ENCODE data around the gene AFMID. TPM values are rescaled to one million over a fixed set of nuclear protein-coding genes. Genes with fewer than 3 reads are reported as not detected.
"Not testable (repeated sequence)": the region's sequence is repeated elsewhere in the genome, so short reads cannot be mapped to it uniquely, and the experiment has no call there.

AFMID gene
- polyA plus RNA-seq, 3 donors = 51.8 to 82.3 (median 73.6) TPM

DNA sequence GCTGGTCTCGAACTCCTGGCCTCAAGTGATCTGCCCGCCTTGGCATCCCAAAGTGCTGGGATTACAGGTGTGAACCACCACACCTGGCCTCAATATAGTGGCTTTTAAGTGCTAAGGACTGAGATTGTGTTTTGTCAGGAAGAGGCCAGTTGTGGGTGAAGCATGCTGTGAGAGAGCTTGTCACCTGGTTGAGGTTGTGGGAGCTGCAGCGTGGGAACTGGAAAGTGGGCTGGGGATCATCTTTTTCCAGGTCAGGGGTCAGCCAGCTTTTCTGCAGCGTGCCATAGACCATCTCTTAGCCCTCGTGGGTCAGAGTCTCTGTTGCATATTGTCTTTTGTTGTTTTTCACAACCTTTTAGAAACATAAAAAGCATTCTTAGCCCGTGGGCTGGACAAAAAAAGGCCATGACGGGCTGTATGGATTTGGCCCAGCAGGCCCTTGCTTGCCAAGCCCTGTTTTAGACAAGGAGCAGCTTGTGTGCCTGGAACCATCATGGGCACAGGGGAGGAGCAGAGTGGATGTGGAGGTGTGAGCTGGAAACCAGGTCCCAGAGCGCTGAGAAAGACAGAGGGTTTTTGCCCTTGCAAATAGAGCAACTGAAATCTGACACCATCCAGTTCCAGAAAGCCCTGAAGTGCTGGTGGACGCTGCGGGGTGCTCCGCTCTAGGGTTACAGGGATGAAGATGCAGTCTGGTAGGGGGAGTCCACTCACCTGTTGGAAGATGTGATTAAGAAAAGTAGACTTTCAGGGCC is 32.4 kb downstream of the AFMID start:
- no peak for DNase-seq

GRCh38 chr17:78223061-78223460 is 35.9 kb downstream of the AFMID start:
- no peak for DNase-seq

GRCh38 chr17:78223765-78224164 is 36.6 kb downstream of the AFMID start:
- no peak for DNase-seq

DNA sequence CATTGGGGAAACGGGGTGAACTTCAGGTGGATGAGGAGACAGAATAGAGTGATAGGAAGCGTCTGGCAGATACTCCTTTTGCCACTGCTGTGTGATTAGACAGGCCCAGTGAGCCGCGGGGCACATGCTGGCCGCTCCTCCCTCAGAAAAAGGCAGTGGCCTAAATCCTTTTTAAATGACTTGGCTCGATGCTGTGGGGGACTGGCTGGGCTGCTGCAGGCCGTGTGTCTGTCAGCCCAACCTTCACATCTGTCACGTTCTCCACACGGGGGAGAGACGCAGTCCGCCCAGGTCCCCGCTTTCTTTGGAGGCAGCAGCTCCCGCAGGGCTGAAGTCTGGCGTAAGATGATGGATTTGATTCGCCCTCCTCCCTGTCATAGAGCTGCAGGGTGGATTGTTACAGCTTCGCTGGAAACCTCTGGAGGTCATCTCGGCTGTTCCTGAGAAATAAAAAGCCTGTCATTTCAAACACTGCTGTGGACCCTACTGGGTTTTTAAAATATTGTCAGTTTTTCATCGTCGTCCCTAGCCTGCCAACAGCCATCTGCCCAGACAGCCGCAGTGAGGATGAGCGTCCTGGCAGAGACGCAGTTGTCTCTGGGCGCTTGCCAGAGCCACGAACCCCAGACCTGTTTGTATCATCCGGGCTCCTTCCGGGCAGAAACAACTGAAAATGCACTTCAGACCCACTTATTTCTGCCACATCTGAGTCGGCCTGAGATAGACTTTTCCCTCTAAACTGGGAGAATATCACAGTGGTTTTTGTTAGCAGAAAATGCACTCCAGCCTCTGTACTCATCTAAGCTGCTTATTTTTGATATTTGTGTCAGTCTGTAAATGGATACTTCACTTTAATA is 37.3 kb downstream of the AFMID start:
- DNase-seq = no peak

DNA sequence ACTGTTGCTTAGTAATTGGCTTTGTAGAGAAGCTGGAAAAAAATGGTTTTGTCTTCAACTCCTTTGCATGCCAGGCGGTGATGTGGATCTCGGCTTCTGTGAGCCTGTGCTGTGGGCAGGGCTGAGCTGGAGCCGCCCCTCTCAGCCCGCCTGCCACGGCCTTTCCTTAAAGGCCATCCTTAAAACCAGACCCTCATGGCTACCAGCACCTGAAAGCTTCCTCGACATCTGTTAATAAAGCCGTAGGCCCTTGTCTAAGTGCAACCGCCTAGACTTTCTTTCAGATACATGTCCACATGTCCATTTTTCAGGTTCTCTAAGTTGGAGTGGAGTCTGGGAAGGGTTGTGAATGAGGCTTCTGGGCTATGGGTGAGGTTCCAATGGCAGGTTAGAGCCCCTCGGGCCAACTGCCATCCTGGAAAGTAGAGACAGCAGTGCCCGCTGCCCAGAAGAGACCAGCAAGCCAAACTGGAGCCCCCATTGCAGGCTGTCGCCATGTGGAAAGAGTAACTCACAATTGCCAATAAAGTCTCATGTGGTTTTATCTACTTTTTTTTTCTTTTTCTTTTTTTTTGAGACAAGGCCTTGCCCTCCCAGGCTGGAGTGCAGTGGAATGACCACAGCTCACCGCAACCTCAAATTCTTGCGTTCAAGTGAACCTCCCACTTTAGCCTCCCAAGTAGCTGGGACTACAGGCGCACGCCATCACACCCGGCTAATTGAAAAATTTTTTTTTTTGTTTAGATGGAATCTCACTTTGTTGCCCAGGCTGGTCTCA is 38.1 kb downstream of the AFMID start:
- no peak for DNase-seq

- DNase-seq = no peak
Measured at GRCh38 chr17:78226055-78226758, 39.0 kb downstream of the AFMID start.

DNA sequence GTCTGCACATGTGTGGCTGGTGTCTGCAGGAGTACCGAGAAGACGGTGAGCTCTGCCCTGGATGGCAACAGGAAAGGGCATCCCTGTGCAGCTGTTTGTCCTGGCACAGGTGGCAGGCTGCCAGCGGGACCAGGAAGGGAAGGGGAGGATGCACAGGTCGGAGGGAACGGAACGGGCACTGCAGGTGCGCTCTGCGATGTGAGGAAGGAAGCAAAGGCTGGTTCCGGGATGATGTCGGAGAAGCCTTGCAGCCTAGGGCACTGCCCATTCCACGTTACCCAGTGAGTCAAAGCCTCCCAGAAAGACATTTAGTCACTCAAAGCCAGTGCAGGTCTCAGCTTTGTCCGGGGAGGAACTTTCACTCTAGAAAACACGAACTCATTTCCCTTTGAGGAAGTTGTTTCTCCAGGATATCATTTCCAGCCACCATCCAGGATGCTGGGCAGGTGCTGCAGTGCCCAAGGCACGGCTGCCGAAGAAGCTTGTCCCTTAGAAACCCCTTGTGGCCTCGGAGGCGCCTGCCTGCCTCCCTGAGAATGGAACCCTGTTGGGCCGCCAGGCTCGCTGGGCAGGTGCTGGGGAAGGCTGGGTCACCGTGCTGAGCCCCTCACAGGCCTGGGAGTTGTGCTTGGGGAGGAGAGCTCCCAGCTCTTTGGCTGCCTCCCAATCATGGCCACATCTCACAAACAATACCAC is 39.7 kb downstream of the AFMID start:
- DNase-seq = no peak

- no peak for DNase-seq
Measured at GRCh38 chr17:78227455-78227916, 40.3 kb downstream of the AFMID start.

GRCh38 chr17:78228176-78228575 is 41.0 kb downstream of the AFMID start:
- no peak for DNase-seq

DNA sequence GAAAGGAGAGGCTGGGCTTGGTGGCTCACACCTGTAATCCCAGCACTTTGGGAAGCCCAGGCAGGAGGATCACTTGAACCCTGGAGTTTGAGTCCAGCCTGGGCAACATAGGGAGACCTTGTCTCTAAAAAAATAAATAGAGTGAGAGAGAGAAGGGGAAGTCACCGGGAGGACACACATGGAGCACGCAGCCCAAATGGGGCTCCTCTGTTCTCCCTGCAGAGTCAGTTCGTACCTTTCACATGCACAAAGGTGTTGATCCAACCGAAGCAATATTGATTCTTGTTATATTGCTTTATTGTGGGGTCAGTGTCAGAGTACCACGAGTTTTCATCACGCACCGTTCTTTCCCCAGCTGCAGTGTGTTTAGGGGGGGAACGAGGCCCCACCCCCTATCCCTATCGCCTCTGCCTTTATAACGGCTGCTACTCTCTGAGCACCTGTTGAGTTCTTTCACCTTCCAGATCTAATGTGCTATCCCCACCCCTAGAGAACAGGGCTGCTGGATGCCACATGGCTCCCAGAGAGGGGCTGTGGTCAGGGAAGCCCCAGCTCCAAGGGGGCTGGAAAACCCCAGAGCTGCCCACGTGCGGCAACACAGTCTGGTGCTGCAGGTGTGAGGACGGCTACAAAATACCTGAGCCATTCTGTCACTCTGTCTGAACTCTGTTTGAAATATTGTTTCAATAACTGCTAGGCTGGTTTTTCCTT is 43.2 kb downstream of the AFMID start:
- no peak for DNase-seq

- no peak for DNase-seq
Measured at GRCh38 chr17:78230996-78231935, 44.1 kb downstream of the AFMID start, which contains the start of gene TMEM235. TSS of gene TMEM235 (plus strand) at chr17:78231631. CDS start at chr17:78232024, 393 bp downstream.

- DNase-seq = no peak
Measured at GRCh38 chr17:78231991-78232858, 45.1 kb downstream of the AFMID start.

DNA sequence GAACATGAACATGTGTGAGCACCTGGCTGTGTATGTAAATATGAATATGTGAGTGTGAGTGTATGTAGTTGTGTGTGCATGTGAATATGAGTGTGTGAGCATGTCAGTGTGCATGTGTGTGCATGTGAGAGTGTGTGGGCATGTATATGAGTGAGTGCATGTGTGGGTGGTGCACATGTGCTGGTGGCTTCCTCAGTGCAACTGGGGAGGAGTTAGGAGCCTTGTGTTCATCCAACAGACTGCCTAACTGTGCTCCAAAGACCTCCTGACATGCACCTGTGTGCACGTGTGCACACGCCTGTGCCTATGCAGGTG is 45.7 kb downstream of the AFMID start:
- DNase-seq = no peak

GRCh38 chr17:78233678-78234077 is 46.5 kb downstream of the AFMID start:
- no peak for DNase-seq

GRCh38 chr17:78234261-78234865 is 47.2 kb downstream of the AFMID start:
- DNase-seq = no peak

DNA sequence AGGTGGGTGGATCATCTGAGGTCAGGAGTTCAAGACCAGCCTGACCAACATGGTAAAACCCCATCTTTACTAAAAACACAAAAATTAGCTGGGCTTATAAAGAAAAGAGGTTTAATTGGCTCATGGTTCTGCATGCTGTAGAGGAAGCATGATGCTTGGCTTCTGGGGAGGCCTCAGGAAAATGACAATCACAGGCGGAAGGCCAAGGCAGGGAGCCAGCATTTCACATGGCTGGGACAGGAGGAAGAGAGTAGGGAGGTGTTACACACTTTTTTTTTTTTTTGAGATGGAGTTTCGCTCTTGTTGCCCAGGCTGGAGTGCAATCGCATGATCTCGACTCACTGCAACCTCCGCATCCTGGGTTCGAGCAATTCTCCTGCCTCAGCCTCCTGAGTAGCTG is 47.9 kb downstream of the AFMID start:
- not testable (repeated sequence) for DNase-seq

- no peak for DNase-seq
Measured at GRCh38 chr17:78235885-78236284, 48.7 kb downstream of the AFMID start.
